Measurements from ENCODE around the gene IQSEC3. TPM values are rescaled to one million over a fixed set of nuclear protein-coding genes. Genes with fewer than 3 reads are reported as not detected.

The IQSEC3 gene
- polyA plus RNA-seq, 1 donor from 2014 or later: 2.4 TPM

- Histone ChIP-seq H3F3A (ENCODE audit: insufficient read depth, low read length, poor library complexity, severe bottlenecking) (no peaks in the 10 kb centered on the region), H3K79me2 (replicated peaks; ENCODE audit: insufficient read depth, low read length) (no peaks in the 10 kb centered on the region), H3K9me2 (ENCODE audit: insufficient read depth, low read length) (no peaks in the 10 kb centered on the region), H3K4me2 (ENCODE audit: low read length) (no peak overlapping the region), H2AFZ (ENCODE audit: low read depth, low read length) (no peak overlapping the region), H3K9ac (ENCODE audit: low read length) (no peak overlapping the region), H3K4me3 (ENCODE audit: low read length) (no peak overlapping the region), H4K20me1 (ENCODE audit: insufficient read depth) (no peaks in the 10 kb centered on the region), H3K27me3 (ENCODE audit: insufficient read depth, low read depth, low read length) (no peaks in the 10 kb centered on the region), H3K9me3 (ENCODE audit: low read length) (no peaks in the 10 kb centered on the region), H3K36me3 (ENCODE audit: insufficient read depth, low read length) (no peaks in the 10 kb centered on the region), H3K27ac (ENCODE audit: low read length) (no peak overlapping the region)
- TF ChIP-seq REST (IDR thresholded peaks at IDR 0.05; ENCODE audit: borderline replicate concordance): no peak
Measured at GRCh38 chr12:113347-113746, 46.8 kb downstream of the IQSEC3 start.

DNA sequence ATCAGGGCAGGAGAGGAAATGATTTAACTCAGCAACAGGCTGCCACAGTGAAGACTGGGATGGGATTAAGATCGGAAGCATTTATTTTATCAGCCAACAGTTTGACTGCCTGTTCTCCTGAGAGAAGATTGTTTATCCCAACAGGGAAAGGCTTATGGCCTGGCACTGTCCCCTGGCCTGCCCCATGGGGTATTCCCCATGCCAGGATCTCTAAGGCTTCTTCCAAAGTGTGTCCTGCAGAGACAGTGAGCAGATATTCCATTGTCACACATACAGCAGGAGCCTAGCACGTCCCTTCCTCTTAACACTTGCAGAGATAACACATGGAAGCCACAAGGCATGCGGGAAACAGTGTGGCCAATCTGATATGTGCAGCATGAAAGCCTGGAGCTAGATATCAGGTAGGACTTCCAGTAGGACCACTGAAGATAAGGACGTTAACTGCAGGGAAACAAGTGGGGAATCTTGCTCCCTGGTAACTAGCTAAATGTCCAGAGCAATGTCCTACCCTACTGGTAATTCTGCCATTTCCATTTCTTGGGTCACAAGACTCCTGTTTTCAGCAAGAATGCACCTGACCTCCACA is 48.2 kb downstream of the IQSEC3 start:
- no peaks in the 10 kb centered on the region for H4K20me1 ChIP-seq (ENCODE audit: insufficient read depth)

More for the DNA sequence above, 48.2 kb downstream of the IQSEC3 start:
- H3K36me3 ChIP-seq (ENCODE audit: insufficient read depth, low read length): no peaks in the 10 kb centered on the region
- no peaks in the 10 kb centered on the region for H3K27me3 ChIP-seq (ENCODE audit: insufficient read depth, low read depth, low read length)
- H3K4me3 ChIP-seq (ENCODE audit: low read length): no peak overlapping the region
- no peaks in the 10 kb centered on the region for H3K79me2 ChIP-seq (replicated peaks; ENCODE audit: insufficient read depth, low read length)
- H3F3A ChIP-seq (ENCODE audit: insufficient read depth, low read length, poor library complexity, severe bottlenecking): no peaks in the 10 kb centered on the region
- no peaks in the 10 kb centered on the region for H3K9me3 ChIP-seq (ENCODE audit: low read length)
- H3K27ac ChIP-seq (ENCODE audit: low read length): no peak overlapping the region
- H3K4me2 ChIP-seq (ENCODE audit: low read length): no peak overlapping the region
- H3K9me2 ChIP-seq (ENCODE audit: insufficient read depth, low read length): no peaks in the 10 kb centered on the region
- no peak for TF ChIP-seq CTCF (IDR thresholded peaks at IDR 0.05; ENCODE audit: poor library complexity, severe bottlenecking)
- TF ChIP-seq RAD21 (conservative IDR thresholded peaks at IDR 0.05): no peak
- TF ChIP-seq REST (IDR thresholded peaks at IDR 0.05; ENCODE audit: borderline replicate concordance): no peak
- TF ChIP-seq EP300 (conservative IDR thresholded peaks at IDR 0.05; ENCODE audit: poor library complexity, severe bottlenecking): no peak
- no peak for TF ChIP-seq POLR2AphosphoS5 (IDR thresholded peaks at IDR 0.05)
- no peak for TF ChIP-seq EZH2 (IDR thresholded peaks at IDR 0.05; ENCODE audit: borderline replicate concordance, insufficient read depth, low read length, poor library complexity, severe bottlenecking)
- no peak for TF ChIP-seq TAF1 (IDR thresholded peaks at IDR 0.05; ENCODE audit: low read depth)
- TF ChIP-seq MXI1 (conservative IDR thresholded peaks at IDR 0.05; ENCODE audit: poor library complexity, severe bottlenecking): no peak
- no peak for TF ChIP-seq SMC3 (conservative IDR thresholded peaks at IDR 0.05; ENCODE audit: poor library complexity)
- H3K9ac ChIP-seq (ENCODE audit: low read length): no peak overlapping the region
- H2AFZ ChIP-seq (ENCODE audit: low read depth, low read length): no peak overlapping the region

All from neural cell (in vitro differentiated cells).